GM13976 (cell line): Measurements from ENCODE around the gene EPRS1.

Source experiments
- DNase-seq: peaks from one replicate; pipeline ENCODE4 v3.0.0; 2012; ENCODE audit warnings: low spot score
- in situ Hi-C: fragments of 300-500 bp; cut with MboI; formaldehyde crosslinking; loops from one replicate; pipeline ENCODE4 v1.12.0; 2022; ENCODE audit warnings: low sequenced_read_pairs, mixed read lengths, inconsistent platforms; ENCODE audit not compliant: unreplicated experiment
- TF ChIP-seq, protein P1 (sequence below): IDR thresholded peaks from 2 replicates; pipeline ENCODE4 v1.5.1; 2012; ENCODE audit warnings: borderline replicate concordance, mild to moderate bottlenecking; ENCODE audit not compliant: insufficient read depth; ENCODE audit errors: extremely low read depth, missing control alignments, control extremely low read depth

EPRS1 gene

DNA sequence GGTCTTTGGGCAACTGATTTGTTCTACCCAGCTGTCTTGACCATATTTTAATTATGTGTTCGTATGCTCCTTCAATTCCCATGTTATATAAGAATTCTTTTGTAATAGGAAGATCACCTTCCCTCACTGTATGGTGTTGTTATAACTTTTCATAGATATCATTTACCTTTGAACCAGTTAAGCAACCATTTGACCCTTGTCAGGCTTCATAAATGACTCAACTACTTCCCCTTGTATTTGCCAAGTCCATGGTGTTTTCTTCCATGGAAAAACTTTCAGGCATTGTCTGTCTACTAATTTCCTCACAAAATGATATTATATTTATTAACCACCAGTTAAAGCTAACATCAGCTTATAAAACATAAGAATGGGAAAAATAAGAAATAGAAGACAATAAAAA lies 38.2 kb upstream of the EPRS1 start:
- in situ Hi-C loops = no loop called here
- no peak for DNase-seq
- TF ChIP-seq, protein P1, sequence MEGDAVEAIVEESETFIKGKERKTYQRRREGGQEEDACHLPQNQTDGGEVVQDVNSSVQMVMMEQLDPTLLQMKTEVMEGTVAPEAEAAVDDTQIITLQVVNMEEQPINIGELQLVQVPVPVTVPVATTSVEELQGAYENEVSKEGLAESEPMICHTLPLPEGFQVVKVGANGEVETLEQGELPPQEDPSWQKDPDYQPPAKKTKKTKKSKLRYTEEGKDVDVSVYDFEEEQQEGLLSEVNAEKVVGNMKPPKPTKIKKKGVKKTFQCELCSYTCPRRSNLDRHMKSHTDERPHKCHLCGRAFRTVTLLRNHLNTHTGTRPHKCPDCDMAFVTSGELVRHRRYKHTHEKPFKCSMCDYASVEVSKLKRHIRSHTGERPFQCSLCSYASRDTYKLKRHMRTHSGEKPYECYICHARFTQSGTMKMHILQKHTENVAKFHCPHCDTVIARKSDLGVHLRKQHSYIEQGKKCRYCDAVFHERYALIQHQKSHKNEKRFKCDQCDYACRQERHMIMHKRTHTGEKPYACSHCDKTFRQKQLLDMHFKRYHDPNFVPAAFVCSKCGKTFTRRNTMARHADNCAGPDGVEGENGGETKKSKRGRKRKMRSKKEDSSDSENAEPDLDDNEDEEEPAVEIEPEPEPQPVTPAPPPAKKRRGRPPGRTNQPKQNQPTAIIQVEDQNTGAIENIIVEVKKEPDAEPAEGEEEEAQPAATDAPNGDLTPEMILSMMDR = no peak

GRCh38 chr1:220077887-220078286 lies 31.6 kb upstream of the EPRS1 start:
- TF ChIP-seq, protein P1 = no peak
- DNase-seq = no peak
- in situ Hi-C loops = no loop called here

DNA sequence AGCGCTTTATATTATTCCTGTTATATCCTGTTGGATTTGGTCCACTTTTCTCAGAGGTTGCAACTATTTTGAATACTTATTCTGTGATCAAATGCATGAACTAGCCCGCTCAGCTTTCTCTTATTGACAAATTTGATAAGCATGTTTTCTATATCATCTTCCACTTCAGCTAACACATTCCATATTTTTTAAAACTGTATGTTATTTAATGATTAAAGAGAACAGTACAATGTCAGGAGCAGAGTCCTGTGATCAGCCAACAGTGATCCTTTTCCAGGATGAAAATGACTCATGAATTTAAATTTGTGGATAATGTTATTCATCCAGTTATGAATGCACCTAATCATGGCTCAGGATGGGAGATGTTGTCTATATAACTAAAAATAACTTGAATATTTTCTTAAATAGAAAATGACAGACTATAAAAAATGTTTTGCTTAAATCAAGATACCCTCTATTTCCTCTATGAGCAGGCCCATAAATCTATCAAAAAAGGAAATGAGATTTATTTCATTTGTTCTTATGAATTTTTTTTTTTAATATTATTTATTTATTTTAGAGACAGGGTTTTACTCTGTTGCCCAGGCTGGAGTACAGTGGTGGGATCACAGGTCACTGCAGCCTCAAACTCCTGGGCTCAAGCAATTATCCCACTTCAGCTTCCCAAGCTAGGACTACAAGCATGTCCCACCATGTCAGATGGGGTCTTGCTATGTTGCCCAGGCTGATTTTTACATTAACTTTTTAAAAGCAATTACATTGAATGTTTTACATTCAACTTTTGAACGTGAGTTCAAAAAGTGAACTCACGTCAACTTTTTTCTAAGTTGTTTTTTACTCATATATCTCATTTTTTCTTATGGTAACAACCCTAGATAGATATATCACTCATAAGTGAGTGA lies 30.8 kb upstream of the EPRS1 start:
- in situ Hi-C loops = no loop called here
- TF ChIP-seq, protein P1 = no peak
- DNase-seq = no peak

GRCh38 chr1:220067269-220068204 lies 21.2 kb upstream of the EPRS1 start:
- in situ Hi-C loops = no loop called here
- TF ChIP-seq, protein P1 = no peak
- no peak for DNase-seq

DNA sequence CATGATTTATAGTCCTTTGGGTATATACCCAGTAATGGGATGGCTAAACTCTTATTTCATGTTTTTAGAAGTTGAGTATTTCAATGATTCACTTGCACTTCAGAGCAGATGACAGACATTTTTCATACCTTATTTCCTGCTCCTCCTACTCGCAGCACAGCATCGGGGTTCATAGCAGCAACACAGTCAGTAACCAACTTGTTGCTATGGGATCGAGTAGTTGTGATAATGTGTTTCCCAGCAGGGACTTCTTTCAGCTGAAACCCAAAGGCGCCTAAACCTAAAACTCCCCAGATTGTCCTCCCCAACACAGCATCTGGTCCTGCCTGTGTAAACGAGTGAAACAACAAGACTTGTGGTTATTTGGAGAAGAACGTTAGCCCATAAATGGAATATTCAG lies 16.3 kb upstream of the EPRS1 start:
- TF ChIP-seq, protein P1 = no peak
- no peak for DNase-seq
- in situ Hi-C loops = no loop called here

- TF ChIP-seq, protein P1 = no peak
- DNase-seq = no peak
- in situ Hi-C loops = no loop called here
Observed at GRCh38 chr1:220060876-220061275, 14.6 kb upstream of the EPRS1 start.
